IMR-90 (cell line): Measurements from ENCODE around the gene RECQL5. TPM values are rescaled to one million over a fixed set of nuclear protein-coding genes. Genes with fewer than 3 reads are reported as not detected.

Experiments
- ATAC-seq: fragments of 200-7000 bp; cut with Tn5 transposase; 2 replicates; pipeline ENCODE4 v1.9.1; 2020; ENCODE audit warnings: low read depth, mild to moderate bottlenecking, moderate library complexity
- BruUV-seq: library from RNA; stranded (reverse); fragments of 400-500 nt; replicated peaks from 2 replicates; lab custom pipeline; 2021; lab: Mats Ljungman, UMichigan
- CTCF ChIA-PET: fragments of 300-600 bp; formaldehyde crosslinking; extraction: SDS; loops from one replicate; lab custom pipeline; 2021; ENCODE audit warnings: antibody characterized with exemption; lab: Yijun Ruan, JAX
- POLR2A ChIA-PET: fragments of 300-600 bp; sonication (Branson Sonifier 250); formaldehyde crosslinking; loops from one replicate; lab custom pipeline; 2022; ENCODE audit warnings: antibody characterized with exemption; ENCODE audit not compliant: unreplicated experiment; lab: Charles Lee
- DNase-seq: peaks from one replicate; pipeline ENCODE4 v3.0.0; 2013
- H2AFZ ChIP-seq: replicated peaks from 2 replicates; pipeline ENCODE3; 2013; ENCODE audit warnings: low read length, mild to moderate bottlenecking; ENCODE audit not compliant: poor library complexity
- H2AK5ac ChIP-seq: 2 replicates; pipeline ENCODE4 v1.6.1; 2013; ENCODE audit warnings: low read depth, low read length, inconsistent platforms
- H2AK9ac ChIP-seq: replicated peaks from 2 replicates; pipeline ENCODE3; 2013; ENCODE audit warnings: mild to moderate bottlenecking, low read depth, low read length, moderate library complexity; ENCODE audit not compliant: poor library complexity
- H2BK120ac ChIP-seq: 2 replicates; pipeline ENCODE4 v1.6.1; 2013; ENCODE audit warnings: low read depth, low read length, inconsistent platforms
- H2BK15ac ChIP-seq: 3 replicates; pipeline ENCODE4 v1.6.1; 2013; ENCODE audit warnings: low read depth, low read length, inconsistent platforms
- H2BK20ac ChIP-seq: 2 replicates; pipeline ENCODE4 v1.6.1; 2013; ENCODE audit warnings: low read depth, mild to moderate bottlenecking, inconsistent platforms, low read length, moderate library complexity
- H2BK5ac ChIP-seq: 2 replicates; pipeline ENCODE4 v1.6.1; 2013; ENCODE audit warnings: mild to moderate bottlenecking, low read depth, low read length, inconsistent platforms; ENCODE audit not compliant: poor library complexity, severe bottlenecking
- H3K14ac ChIP-seq: replicated peaks from 2 replicates; pipeline ENCODE4 v1.6.1; 2013; ENCODE audit warnings: low read depth, low read length, inconsistent platforms
- H3K18ac ChIP-seq: 2 replicates; pipeline ENCODE4 v1.6.1; 2013; ENCODE audit warnings: low read depth, low read length, control low read depth
- H3K23ac ChIP-seq: 2 replicates; pipeline ENCODE4 v1.6.1; 2013; ENCODE audit warnings: low read depth, low read length, inconsistent platforms
- H3K27ac ChIP-seq: 2 replicates; pipeline ENCODE4 v1.5.1; 2013; ENCODE audit warnings: mild to moderate bottlenecking, control low read depth, low read length; ENCODE audit not compliant: insufficient read depth
- H3K27me3 ChIP-seq: 2 replicates; pipeline ENCODE4 v1.6.1; 2013; ENCODE audit warnings: low read length; ENCODE audit not compliant: control insufficient read depth, insufficient read depth
- H3K36me3 ChIP-seq: 2 replicates; pipeline ENCODE4 v1.6.1; 2013; ENCODE audit warnings: low read length, mixed read lengths; ENCODE audit not compliant: control insufficient read depth, insufficient read depth
- H3K4ac ChIP-seq: 2 replicates; pipeline ENCODE4 v1.6.1; 2013; ENCODE audit warnings: low read depth, low read length, inconsistent platforms
- H3K4me1 ChIP-seq: 2 replicates; pipeline ENCODE4 v1.6.1; 2013; ENCODE audit warnings: low read length, mixed read lengths; ENCODE audit not compliant: control insufficient read depth, insufficient read depth
- H3K4me2 ChIP-seq: 2 replicates; pipeline ENCODE4 v1.6.1; 2013; ENCODE audit warnings: low read depth, mild to moderate bottlenecking, control low read depth, low read length, moderate library complexity
- H3K4me3 ChIP-seq: 2 replicates; pipeline ENCODE4 v1.5.1; 2013; ENCODE audit warnings: low read depth, mild to moderate bottlenecking, control low read depth, low read length, moderate library complexity; ENCODE audit not compliant: insufficient read depth
- H3K56ac ChIP-seq: 2 replicates; pipeline ENCODE4 v1.6.1; 2013; ENCODE audit warnings: low read length, inconsistent platforms; ENCODE audit not compliant: insufficient read depth; ENCODE audit errors: extremely low read depth
- H3K79me1 ChIP-seq, 2 experiments: 2 replicates each; pipeline ENCODE4 v1.6.1; 2013; ENCODE audit warnings: low read length in 2 of 2, inconsistent platforms in 1 of 2, low read depth in 1 of 2
- H3K9ac ChIP-seq: 2 replicates; pipeline ENCODE4 v1.6.1; 2013; ENCODE audit warnings: low read depth, low read length, control low read depth
- H3K9me1 ChIP-seq: 2 replicates; pipeline ENCODE4 v1.6.1; 2013; ENCODE audit warnings: low read length, inconsistent platforms; ENCODE audit not compliant: insufficient read depth
- H3K9me3 ChIP-seq: 2 replicates; pipeline ENCODE4 v1.6.1; 2013; ENCODE audit warnings: low read length; ENCODE audit not compliant: control insufficient read depth, insufficient read depth
- H4K20me1 ChIP-seq: 2 replicates; pipeline ENCODE4 v1.6.1; 2013; ENCODE audit warnings: low read length, inconsistent platforms; ENCODE audit not compliant: insufficient read depth
- H4K5ac ChIP-seq: 2 replicates; pipeline ENCODE4 v1.6.1; 2013; ENCODE audit warnings: mild to moderate bottlenecking, low read depth, low read length, control low read depth
- H4K8ac ChIP-seq, 2 experiments: 2 replicates each; pipeline ENCODE4 v1.6.1; 2013; ENCODE audit warnings: low read depth in 2 of 2, low read length in 2 of 2, control low read depth in 1 of 2, inconsistent platforms in 1 of 2
- H4K91ac ChIP-seq: 2 replicates; pipeline ENCODE4 v1.6.1; 2013; ENCODE audit warnings: low read depth, low read length, inconsistent platforms; ENCODE audit not compliant: insufficient read depth
- BHLHE40 ChIP-seq: fragments of 150-350 bp; IDR thresholded peaks from 2 replicates; pipeline ENCODE4 v1.6.1; 2016; ENCODE audit warnings: mild to moderate bottlenecking, low read depth, low read length
- CEBPB ChIP-seq: IDR thresholded peaks from 2 replicates; pipeline ENCODE4 v1.6.1; 2012; ENCODE audit warnings: low read depth, low read length, improper control_type of control experiment
- CHD1 ChIP-seq: IDR thresholded peaks from 2 replicates; pipeline ENCODE4 v1.6.1; 2012; ENCODE audit warnings: low read depth, low read length, improper control_type of control experiment
- ELK1 ChIP-seq: fragments of 150-350 bp; IDR thresholded peaks from 2 replicates; pipeline ENCODE4 v1.6.1; 2016; ENCODE audit warnings: low read depth, mild to moderate bottlenecking, low read length, moderate library complexity, borderline replicate concordance
- FOS ChIP-seq: fragments of 150-350 bp; IDR thresholded peaks from 2 replicates; pipeline ENCODE4 v1.6.1; 2016; ENCODE audit warnings: low read depth, low read length
- MAFK ChIP-seq: IDR thresholded peaks from 2 replicates; pipeline ENCODE4 v1.6.1; 2012; ENCODE audit warnings: low read depth, low read length, improper control_type of control experiment
- MAZ ChIP-seq: IDR thresholded peaks from 2 replicates; pipeline ENCODE4 v1.6.1; 2012; ENCODE audit warnings: low read depth, mild to moderate bottlenecking, low read length, improper control_type of control experiment, moderate library complexity, borderline replicate concordance
- MXI1 ChIP-seq: IDR thresholded peaks from 2 replicates; pipeline ENCODE4 v1.6.1; 2012; ENCODE audit warnings: low read depth, mild to moderate bottlenecking, low read length, moderate library complexity, borderline replicate concordance
- NFE2L2 ChIP-seq: fragments of 150-350 bp; IDR thresholded peaks from 2 replicates; pipeline ENCODE4 v1.6.1; 2016; ENCODE audit warnings: low read depth, mild to moderate bottlenecking, low read length
- POLR2A ChIP-seq: IDR thresholded peaks from 2 replicates; pipeline ENCODE4 v1.6.1; 2012; ENCODE audit warnings: mild to moderate bottlenecking, low read depth, low read length
- RAD21 ChIP-seq: IDR thresholded peaks from 2 replicates; pipeline ENCODE4 v1.6.1; 2012; ENCODE audit warnings: low read length, improper control_type of control experiment
- RCOR1 ChIP-seq: IDR thresholded peaks from 2 replicates; pipeline ENCODE4 v1.6.1; 2012; ENCODE audit warnings: mild to moderate bottlenecking, low read length, improper control_type of control experiment; ENCODE audit not compliant: insufficient replicate concordance
- RFX5 ChIP-seq: IDR thresholded peaks from 2 replicates; pipeline ENCODE4 v1.8.0; 2012; ENCODE audit warnings: low read depth, mild to moderate bottlenecking, low read length, moderate library complexity
- SMC3 ChIP-seq: fragments of 150-350 bp; IDR thresholded peaks from 2 replicates; pipeline ENCODE4 v1.6.1; 2016; ENCODE audit warnings: low read depth, mild to moderate bottlenecking, antibody characterized with exemption, low read length, moderate library complexity
- USF2 ChIP-seq: fragments of 150-350 bp; IDR thresholded peaks from 2 replicates; pipeline ENCODE4 v1.6.1; 2017; ENCODE audit warnings: mild to moderate bottlenecking, antibody characterized with exemption, low read length, low read depth
- WGBS, 2 experiments: methylation state at CpG; one replicate each; pipeline versions ENCODE4 v1.1.5 to v1.1.7; 2013; ENCODE audit warnings: missing lambda C conversion rate in 2 of 2; ENCODE audit not compliant: insufficient read length in 1 of 2; ENCODE audit errors: extremely low coverage in 2 of 2; 5-methylcytosine and 5-hydroxymethylcytosine counted together
- dilution Hi-C: fragments of 300-500 bp; cut with HindIII; formaldehyde crosslinking; loops from one replicate; pipeline ENCODE4 v1.14.3; 2018; ENCODE audit warnings: low sequenced_read_pairs; ENCODE audit not compliant: unreplicated experiment
- in situ Hi-C: fragments of 300-500 bp; cut with MboI; formaldehyde crosslinking; loops from 3 replicates; pipeline ENCODE4 v1.14.3; 2019; ENCODE audit warnings: low sequenced_read_pairs, inconsistent platforms, mixed read lengths
- intact Hi-C: fragments of 100-400 bp; cut with micrococcal nuclease; formaldehyde crosslinking; loops from 2 replicates; pipeline ENCODE4 v1.10.0; 2022
- polyA plus RNA-seq, 3 experiments: library from polyadenylated mRNA; depleted of rRNA; stranded (reverse); fragments of >200 nt; gene quantifications; 2 replicates each; pipeline ENCODE4 v1.2.3, GENCODE V29; 2012; ENCODE audit warnings: low replicate concordance in 1 of 3
- total RNA-seq: library from RNA; depleted of rRNA; stranded (reverse); fragments of >200 nt; gene quantifications from 2 replicates; pipeline ENCODE4 v1.2.3, GENCODE V29; 2012
- TF ChIP-seq, protein P1 (sequence below): conservative IDR thresholded peaks from 2 replicates; pipeline ENCODE4 v1.5.1; 2012; ENCODE audit warnings: mild to moderate bottlenecking, low read depth, low read length, improper control_type of control experiment

Gene RECQL5
- total and polyA plus RNA-seq, 2 of the 4 experiments (the other 2 are of a cell fraction), result 7.3 to 23.7 TPM

DNA sequence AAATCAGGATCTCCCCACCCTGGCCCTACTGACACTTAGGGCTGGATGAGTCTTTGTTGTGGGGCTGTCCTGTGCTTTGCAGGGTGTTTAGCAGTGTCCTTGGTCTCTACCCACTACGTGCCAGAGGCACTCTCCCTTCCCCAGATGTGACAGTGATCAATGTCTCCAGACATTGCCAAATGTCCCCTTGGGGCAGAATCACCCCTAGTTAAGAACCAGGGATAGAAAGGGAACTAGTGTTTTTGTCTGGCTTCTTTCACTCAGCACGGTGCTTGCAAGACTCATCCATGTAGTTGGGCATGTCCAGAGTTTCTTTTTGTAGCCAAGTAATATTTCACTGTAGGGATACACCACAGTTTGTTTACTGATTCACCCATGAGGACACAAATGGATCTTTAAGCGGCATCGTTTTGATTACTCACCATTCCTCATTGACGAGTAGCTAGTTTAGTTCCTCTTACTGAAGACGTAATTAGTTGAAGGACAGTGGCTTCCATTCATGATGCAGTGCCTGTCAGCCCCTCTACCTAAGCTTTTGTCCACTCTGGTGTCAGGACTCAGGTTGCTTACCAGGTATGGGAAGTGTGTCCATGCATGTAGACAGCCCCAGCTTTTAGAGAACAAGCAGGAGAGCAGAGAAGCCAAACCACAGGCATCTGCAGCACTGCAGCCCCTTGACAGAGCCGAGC is 28.3 kb upstream of the RECQL5 start:
- peaks cover 44% of the 10 kb centered on the region for H3K9me1 ChIP-seq
- H3K36me3 ChIP-seq, result peaks cover 42% of the 10 kb centered on the region
- peaks cover 24% of the 10 kb centered on the region for H3K4me1 ChIP-seq
- H2AK9ac ChIP-seq, result no peak overlapping the region
- DNase-seq (peak; percentile 48), ATAC-seq (no peak)
- H3K18ac ChIP-seq, result no peak overlapping the region
- no peak overlapping the region for H3K56ac ChIP-seq
- intact Hi-C loops (no loop called here), in situ Hi-C loops (no loop called here), dilution Hi-C loops (no loop called here)
- H2BK120ac ChIP-seq, result no peak overlapping the region
- H3K4me2 ChIP-seq, result no peak overlapping the region
- CTCF ChIA-PET, result no interaction called here
- H3K27ac ChIP-seq, result no peak overlapping the region
- H2AFZ ChIP-seq, result no peak overlapping the region
- H4K8ac ChIP-seq, result no peak overlapping the region
- no peak for TF ChIP-seq MAZ
- no peak for TF ChIP-seq MXI1
- TF ChIP-seq SMC3, result no peak
- TF ChIP-seq MAFK, result no peak
- no peak for TF ChIP-seq RFX5
- TF ChIP-seq RCOR1, result no peak
- no peak for TF ChIP-seq RAD21
- TF ChIP-seq CEBPB, result no peak
- TF ChIP-seq CHD1, result no peak
- no peak for TF ChIP-seq USF2
- TF ChIP-seq ELK1, result no peak
- TF ChIP-seq FOS, result no peak
- TF ChIP-seq, protein P1, sequence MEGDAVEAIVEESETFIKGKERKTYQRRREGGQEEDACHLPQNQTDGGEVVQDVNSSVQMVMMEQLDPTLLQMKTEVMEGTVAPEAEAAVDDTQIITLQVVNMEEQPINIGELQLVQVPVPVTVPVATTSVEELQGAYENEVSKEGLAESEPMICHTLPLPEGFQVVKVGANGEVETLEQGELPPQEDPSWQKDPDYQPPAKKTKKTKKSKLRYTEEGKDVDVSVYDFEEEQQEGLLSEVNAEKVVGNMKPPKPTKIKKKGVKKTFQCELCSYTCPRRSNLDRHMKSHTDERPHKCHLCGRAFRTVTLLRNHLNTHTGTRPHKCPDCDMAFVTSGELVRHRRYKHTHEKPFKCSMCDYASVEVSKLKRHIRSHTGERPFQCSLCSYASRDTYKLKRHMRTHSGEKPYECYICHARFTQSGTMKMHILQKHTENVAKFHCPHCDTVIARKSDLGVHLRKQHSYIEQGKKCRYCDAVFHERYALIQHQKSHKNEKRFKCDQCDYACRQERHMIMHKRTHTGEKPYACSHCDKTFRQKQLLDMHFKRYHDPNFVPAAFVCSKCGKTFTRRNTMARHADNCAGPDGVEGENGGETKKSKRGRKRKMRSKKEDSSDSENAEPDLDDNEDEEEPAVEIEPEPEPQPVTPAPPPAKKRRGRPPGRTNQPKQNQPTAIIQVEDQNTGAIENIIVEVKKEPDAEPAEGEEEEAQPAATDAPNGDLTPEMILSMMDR, result no peak
- TF ChIP-seq POLR2A, result no peak
- no peak for TF ChIP-seq BHLHE40
- TF ChIP-seq NFE2L2, result no peak
- H3K14ac ChIP-seq, result no peak overlapping the region; the same call in 1 of the 2 replicates
- H4K20me1 ChIP-seq, result peaks cover 69% of the 10 kb centered on the region
- POLR2A ChIA-PET, result no interaction called here
- H2BK20ac ChIP-seq, result no peak overlapping the region
- no peak overlapping the region for H2AK5ac ChIP-seq
- H3K79me1 ChIP-seq, result peaks cover 49 to 91% of the 10 kb centered on the region in 2 experiments
- no peak overlapping the region for H2BK5ac ChIP-seq
- no TSS peak for BruUV-seq
- no peak overlapping the region for H4K91ac ChIP-seq
- H2BK15ac ChIP-seq, result no peak overlapping the region
- no peak overlapping the region for H3K9ac ChIP-seq
- H3K27me3 ChIP-seq, result no peaks in the 10 kb centered on the region
- H4K5ac ChIP-seq, result no peak overlapping the region
- H3K23ac ChIP-seq, result peak overlapping the region; percentile 56; the same call in 1 of the 2 replicates
- no peak overlapping the region for H3K4ac ChIP-seq
- H3K4me3 ChIP-seq, result no peak overlapping the region
- 100% methylated on average over 1 of the region's 7 CpGs; no CpG with 5 or more reads in 1 of the 2 experiments for WGBS, 2 experiments
- H3K9me3 ChIP-seq, result no peaks in the 10 kb centered on the region
